Activated naive CD8-positive, alpha-beta T cell (primary cell): ENCODE results near the gene ADIPOR2.
"Not testable (repeated sequence)": the region's sequence is repeated elsewhere in the genome, so short reads cannot be mapped to it uniquely, and the experiment has no call there.

ENCODE experiments used
- H3K27ac Mint-ChIP-seq: one replicate; pipeline ENCODE4 v1.8.0; 2021; ENCODE audit warnings: mixed read lengths
- H3K27me3 Mint-ChIP-seq: one replicate; pipeline ENCODE4 v1.8.0; 2021; ENCODE audit warnings: mixed read lengths
- H3K36me3 Mint-ChIP-seq: one replicate; pipeline ENCODE4 v1.8.0; 2021; ENCODE audit warnings: mixed read lengths
- H3K4me1 Mint-ChIP-seq: one replicate; pipeline ENCODE4 v1.8.0; 2021; ENCODE audit warnings: low read depth, mixed read lengths
- H3K4me3 Mint-ChIP-seq: one replicate; pipeline ENCODE4 v1.8.0; 2021; ENCODE audit warnings: mild to moderate bottlenecking, mixed read lengths
- H3K9me3 Mint-ChIP-seq: one replicate; pipeline ENCODE4 v1.8.0; 2021; ENCODE audit warnings: low read depth, mixed read lengths

Gene ADIPOR2

DNA sequence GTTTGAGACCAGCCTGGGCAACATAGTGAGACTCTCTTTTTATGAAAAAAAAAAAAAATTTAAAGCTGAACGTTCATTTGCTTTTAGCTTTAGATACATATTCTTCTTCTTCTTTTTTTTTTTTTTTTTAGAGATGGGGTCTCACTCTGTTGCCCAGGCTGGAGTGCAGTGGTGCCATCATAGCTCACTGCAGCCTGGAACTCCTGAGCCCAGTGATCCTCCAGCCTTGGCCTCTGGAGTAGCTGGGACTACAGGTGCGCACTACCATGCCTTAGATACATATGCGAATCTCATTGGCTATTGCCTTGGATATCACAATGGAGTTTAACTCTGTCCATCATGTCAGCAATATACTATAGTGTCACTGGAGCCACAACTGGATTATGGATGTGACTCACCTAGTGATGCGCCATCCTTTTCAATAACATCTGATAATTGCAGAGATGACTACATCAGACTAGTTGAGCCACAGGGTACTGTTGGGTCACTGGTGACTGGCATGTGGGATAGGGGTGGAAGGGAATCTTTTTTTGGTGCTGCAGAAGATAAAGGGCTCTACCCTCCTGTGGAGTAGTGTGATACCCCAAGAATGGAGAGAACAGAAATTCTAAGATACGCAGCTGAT is 2.7 kb upstream of the ADIPOR2 start:
- H3K36me3 Mint-ChIP-seq = no peaks in the 10 kb centered on the region
- no peaks in the 10 kb centered on the region for H3K27me3 Mint-ChIP-seq
- no peak overlapping the region for H3K4me3 Mint-ChIP-seq
- H3K27ac Mint-ChIP-seq = no peak overlapping the region
- peaks cover 25% of the 10 kb centered on the region for H3K4me1 Mint-ChIP-seq
- no peaks in the 10 kb centered on the region for H3K9me3 Mint-ChIP-seq

DNA sequence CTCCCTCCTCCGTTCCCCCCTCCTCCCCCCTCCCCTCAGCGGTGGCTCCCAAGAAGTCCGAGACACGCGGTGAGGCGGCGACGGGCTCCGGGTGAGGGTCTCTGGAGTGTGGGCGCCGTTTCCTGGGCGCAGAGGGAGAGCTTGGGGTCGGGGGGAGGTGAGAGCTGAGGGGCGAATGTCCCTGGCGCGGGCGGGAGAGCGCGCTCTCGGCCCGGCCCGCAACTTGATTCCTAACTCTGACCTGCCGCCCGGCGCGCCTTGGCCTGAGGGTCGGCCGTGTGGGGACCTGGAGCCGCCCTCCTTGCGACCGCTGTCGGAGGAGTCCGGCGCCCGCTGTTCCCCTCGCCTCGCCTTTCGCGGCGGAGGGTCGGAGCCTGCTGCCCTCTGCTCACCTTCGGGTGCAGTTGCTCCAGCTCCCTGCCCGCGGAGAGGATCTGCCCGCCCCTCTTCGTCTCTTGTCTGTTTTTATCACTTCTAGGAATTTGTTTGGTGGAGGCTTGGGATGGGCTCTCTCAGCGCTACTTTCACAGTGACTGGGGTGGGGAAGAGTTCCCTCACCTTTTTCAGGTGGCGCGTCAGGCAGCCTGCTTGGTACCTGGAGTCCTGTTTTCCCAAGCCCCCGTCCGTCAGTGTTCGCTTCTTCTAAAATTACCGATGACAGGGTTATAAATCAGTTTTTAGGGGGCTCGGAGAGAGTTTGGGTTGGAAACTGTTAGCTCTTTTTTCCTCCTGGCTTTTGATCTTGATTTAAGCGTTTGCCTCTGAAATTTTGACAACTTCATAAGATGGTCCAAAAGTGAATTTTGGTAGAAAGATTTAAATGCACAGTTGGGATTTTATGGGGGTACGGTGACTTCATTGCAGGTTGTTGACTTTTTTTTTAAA is 495 bp downstream of the ADIPOR2 start:
- peaks cover 2% of the 10 kb centered on the region for H3K36me3 Mint-ChIP-seq
- peak overlapping the region; percentile 99 for H3K4me3 Mint-ChIP-seq
- peaks cover 46% of the 10 kb centered on the region for H3K4me1 Mint-ChIP-seq
- no peaks in the 10 kb centered on the region for H3K9me3 Mint-ChIP-seq
- H3K27me3 Mint-ChIP-seq = no peaks in the 10 kb centered on the region
- peak overlapping the region; percentile 94 for H3K27ac Mint-ChIP-seq

DNA sequence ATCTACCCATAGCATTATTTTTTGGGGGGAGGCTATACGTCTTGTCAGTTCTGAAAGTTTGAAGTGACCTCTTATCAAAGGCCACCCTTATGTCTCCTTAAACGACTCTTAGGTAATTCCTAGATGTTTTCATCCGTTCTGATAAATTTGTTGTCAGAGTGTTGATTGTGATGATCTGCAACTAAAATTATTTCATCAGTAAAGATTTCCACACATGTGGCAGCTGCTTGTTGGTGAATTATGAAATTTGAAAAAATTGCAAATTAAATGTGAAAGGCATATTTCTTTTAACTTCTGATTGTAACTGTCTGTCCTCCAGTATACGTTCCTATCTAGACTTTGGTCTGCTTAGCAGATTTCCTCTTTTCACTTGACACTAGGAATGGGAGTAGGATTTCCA is 1.4 kb downstream of the ADIPOR2 start:
- Mint-ChIP-seq H3K4me1 (peaks cover 54% of the 10 kb centered on the region), H3K27ac (peak overlapping the region; percentile 94), H3K27me3 (no peaks in the 10 kb centered on the region), H3K9me3 (no peaks in the 10 kb centered on the region), H3K4me3 (peak overlapping the region; percentile 99), H3K36me3 (peaks cover 3% of the 10 kb centered on the region)

DNA sequence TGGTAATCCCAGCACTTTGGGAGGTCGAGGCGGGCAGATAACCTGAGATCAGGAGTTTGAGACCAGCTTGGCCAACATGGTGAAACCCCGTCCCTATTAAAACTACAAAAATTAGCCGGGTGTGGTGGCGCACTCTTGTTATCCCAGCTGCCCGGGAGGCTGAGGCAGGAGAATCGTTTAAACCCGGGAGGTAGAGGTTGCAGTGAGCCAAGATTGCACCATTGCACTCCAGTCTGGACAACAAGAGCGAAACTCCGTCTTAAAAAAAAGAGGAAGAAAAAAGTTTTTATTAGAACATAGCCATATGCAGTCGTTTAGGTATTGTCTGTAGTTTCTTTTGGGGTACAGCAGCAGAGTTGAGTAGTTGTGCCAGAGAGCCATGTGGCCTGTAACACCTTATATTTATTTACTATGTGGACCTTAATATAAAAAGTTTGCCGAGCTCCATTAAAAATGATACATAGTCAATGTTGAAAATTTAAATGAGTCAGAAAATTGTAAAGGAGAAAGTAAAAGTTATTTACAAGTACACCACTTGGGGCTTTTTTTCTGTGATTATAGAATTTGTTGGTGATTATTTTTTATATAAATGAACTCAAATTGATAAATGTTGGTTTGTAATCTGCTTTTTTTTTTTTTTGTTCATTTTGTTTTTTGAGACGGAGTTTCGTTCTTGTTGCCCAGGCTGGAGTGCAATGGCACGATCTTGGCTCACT is 2.2 kb downstream of the ADIPOR2 start:
- Mint-ChIP-seq H3K27me3 (no peaks in the 10 kb centered on the region), H3K9me3 (no peaks in the 10 kb centered on the region), H3K4me1 (peaks cover 63% of the 10 kb centered on the region), H3K27ac (no peak overlapping the region), H3K36me3 (peaks cover 6% of the 10 kb centered on the region), H3K4me3 (peak overlapping the region; percentile 99)

DNA sequence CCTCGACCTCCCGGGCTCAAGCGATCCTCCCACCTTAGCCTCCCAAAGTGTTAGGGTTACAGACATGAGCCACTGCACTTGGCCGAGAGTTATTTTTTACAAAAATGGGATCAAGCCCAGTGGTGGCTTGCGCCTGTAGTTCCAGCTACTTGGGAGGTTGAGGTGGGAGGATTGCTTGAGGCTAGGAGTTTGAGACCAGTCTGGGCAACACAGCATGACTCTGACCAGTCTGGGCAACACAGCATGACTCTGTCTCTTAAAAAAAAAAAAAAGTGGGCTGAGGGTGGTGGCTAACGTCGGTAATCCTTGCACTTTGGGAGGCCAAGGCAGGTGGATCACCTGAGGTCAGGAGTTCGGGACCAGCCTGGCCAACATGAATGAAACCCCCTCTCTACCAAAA is 4.2 kb downstream of the ADIPOR2 start:
- not testable (repeated sequence) for H3K27me3 Mint-ChIP-seq, H3K36me3 Mint-ChIP-seq, H3K9me3 Mint-ChIP-seq, H3K27ac Mint-ChIP-seq, H3K4me3 Mint-ChIP-seq
- H3K4me1 Mint-ChIP-seq = peaks cover 68% of the 10 kb centered on the region

DNA sequence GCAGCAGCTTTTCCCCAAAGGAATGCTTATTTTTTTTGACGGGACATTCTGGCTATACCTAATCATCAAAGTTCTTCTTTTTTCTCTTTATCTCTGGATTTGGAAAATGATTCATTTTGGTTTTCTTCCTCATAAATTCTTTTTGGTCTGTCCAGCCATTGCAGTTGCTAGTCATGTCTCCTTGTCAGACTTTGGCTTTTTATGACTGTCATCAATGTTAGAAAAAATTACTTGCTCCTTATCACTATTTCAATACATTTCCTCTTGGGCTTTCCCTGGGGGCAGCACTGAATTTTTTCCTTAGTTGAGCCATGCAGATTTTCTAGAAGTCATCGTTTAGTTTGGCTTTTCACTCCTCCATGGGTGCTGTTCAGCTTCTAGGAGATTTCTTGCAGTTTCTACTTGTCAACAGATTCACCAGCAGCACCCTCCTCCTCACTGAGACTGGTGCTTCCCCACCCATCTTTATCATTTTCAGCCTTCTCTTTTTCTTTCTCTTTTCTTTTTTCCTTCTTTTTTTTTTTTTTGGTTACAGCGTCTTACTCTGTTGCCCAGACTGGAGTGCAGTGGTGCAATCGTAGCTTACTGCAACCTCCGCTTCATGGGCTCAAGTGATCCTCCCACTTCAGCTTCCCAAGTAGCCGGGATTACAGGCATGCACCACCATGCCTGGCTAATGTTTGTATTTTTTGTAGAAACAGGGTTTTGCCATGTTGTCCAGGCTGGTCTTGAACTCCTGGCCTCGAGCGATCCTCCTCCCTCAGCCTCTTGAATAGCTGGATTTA is 5.2 kb downstream of the ADIPOR2 start:
- no peaks in the 10 kb centered on the region for H3K27me3 Mint-ChIP-seq
- H3K4me3 Mint-ChIP-seq = peak overlapping the region; percentile 46
- H3K36me3 Mint-ChIP-seq = peaks cover 6% of the 10 kb centered on the region
- H3K4me1 Mint-ChIP-seq = peaks cover 73% of the 10 kb centered on the region
- H3K9me3 Mint-ChIP-seq = no peaks in the 10 kb centered on the region
- H3K27ac Mint-ChIP-seq = peak overlapping the region; percentile 17

DNA sequence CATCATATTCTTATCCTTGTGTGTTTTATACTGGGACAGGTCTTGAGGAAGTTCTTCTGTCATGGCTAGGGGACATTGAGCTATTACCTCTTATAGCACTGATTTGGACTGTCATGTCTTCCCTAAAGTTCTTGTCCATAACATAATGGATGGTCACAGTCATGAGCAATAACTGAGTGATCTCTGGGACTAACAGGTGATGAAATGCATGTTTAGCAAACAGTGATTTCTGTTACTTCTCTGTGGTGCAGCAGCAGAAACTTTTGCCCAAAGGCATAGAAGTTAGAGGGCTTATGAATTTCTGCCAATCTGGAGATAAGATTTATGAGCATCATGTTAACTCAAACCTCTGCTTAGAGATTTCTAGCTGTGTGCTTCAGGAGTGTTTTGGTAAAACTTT is 5.9 kb downstream of the ADIPOR2 start:
- no peaks in the 10 kb centered on the region for H3K9me3 Mint-ChIP-seq
- no peak overlapping the region for H3K27ac Mint-ChIP-seq
- no peak overlapping the region for H3K4me3 Mint-ChIP-seq
- H3K27me3 Mint-ChIP-seq = no peaks in the 10 kb centered on the region
- H3K4me1 Mint-ChIP-seq = peaks cover 73% of the 10 kb centered on the region
- H3K36me3 Mint-ChIP-seq = peaks cover 6% of the 10 kb centered on the region

DNA sequence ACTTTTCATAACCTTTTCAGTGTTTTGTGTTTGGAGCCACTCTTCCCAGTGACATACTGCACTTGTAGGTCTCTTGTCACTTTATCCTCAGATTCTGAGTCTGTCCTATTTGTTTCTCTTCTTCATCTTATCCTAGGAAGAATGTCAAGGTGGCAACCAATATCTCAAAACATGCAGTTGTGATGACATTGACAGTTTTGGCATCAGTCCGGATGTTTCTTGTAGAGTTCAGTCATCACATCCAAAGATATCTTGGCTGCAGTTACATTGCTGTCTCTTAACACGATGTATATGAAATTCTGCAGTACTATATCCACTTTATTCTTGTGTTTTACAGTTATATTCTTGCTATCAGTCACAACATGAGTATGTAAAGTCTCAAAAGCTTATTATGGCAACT is 6.4 kb downstream of the ADIPOR2 start:
- H3K36me3 Mint-ChIP-seq = peaks cover 6% of the 10 kb centered on the region
- peak overlapping the region; percentile 8 for H3K27ac Mint-ChIP-seq
- no peaks in the 10 kb centered on the region for H3K9me3 Mint-ChIP-seq
- H3K4me1 Mint-ChIP-seq = peaks cover 73% of the 10 kb centered on the region
- peak overlapping the region; percentile 1 for H3K4me3 Mint-ChIP-seq
- no peaks in the 10 kb centered on the region for H3K27me3 Mint-ChIP-seq

DNA sequence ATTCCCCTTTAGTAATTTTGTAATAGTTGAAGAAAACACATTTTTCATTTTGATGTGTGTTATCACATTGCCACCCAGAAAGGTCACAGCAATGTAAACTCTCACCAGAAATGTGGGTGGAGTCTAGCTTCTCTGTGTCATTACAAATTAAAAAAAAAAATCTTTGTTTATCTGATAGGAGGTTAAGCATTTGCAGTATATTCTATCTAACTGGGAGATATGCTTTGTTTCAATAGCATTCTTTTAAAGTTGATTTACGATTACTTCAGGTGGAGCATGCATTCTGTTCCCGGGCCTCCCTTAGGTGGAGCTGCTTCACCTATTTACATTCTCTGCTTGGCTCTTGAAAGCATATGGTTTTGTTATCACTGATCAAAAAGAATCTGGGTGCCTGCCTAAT is 7.8 kb downstream of the ADIPOR2 start:
- Mint-ChIP-seq H3K27ac (no peak overlapping the region), H3K4me3 (peak overlapping the region; percentile 13), H3K4me1 (peaks cover 68% of the 10 kb centered on the region), H3K36me3 (peaks cover 6% of the 10 kb centered on the region), H3K9me3 (no peaks in the 10 kb centered on the region), H3K27me3 (no peaks in the 10 kb centered on the region)

DNA sequence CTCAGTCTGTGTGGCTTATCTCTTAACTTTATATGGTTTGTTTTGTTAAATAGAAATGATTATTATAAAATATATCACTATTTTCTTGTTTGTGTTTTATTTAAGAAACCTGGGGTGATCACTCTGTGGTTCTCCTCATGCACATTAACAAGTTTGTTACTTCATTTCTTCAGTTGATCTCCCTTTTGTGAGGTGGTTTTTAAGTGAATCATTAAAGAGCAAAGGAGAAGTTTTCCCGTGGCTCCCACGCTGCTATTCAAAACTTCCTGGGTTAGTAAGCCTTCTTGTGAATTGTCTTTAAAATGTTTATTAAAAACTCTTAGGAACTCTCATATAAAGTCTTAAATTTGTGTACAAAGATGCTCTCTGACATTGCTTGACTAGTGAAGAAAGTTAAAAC is 11.8 kb downstream of the ADIPOR2 start:
- no peaks in the 10 kb centered on the region for H3K9me3 Mint-ChIP-seq
- H3K27me3 Mint-ChIP-seq = no peaks in the 10 kb centered on the region
- peaks cover 64% of the 10 kb centered on the region for H3K4me1 Mint-ChIP-seq
- no peak overlapping the region for H3K4me3 Mint-ChIP-seq
- peaks cover 2% of the 10 kb centered on the region for H3K36me3 Mint-ChIP-seq
- H3K27ac Mint-ChIP-seq = no peak overlapping the region

DNA sequence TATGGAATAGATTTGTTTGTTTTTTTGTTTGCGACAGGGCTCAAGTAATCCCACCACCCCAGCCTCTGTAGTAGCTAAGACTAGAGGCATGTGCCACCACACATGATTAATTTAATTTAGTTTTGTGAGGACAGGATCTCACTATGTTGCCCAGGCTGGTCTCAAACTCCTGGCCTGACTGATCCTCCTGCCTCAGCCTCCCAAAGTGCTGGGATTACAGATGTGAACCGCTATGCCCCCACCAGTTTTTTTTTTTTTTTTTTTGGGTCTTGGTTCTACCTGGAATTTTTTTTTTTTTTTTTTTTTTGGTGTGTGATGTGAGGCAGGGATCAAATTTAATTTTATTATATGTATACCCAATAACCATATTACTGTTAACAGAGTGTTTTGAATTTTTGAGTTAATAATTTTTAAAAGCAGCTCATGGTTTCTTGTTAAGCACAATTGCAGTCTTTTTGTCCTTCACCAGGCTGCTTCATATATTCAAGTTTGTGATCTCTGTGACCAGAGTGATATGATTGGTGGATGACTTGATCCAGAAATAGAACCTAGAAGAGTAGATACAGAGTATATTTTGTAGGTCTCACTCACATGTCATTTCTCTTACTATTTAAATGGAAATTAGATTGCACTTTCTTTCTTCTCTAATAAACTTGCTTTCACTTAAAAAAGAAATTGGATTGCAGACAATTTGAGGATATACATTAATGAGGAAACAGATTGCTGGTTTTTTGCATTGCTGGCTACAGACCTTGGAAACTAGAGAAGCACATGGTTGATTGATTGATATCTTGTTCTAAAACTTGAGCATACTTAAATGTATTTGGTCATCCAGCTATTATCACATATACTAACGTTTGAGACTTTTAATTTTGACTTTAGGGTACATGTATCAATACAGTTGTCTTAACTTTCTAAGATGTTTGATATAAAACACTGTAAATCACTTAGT is 13.2 kb downstream of the ADIPOR2 start:
- Mint-ChIP-seq H3K27me3 (no peaks in the 10 kb centered on the region), H3K9me3 (no peaks in the 10 kb centered on the region), H3K4me3 (no peak overlapping the region), H3K27ac (peak overlapping the region; percentile 23), H3K4me1 (peaks cover 58% of the 10 kb centered on the region), H3K36me3 (peaks cover 2% of the 10 kb centered on the region)

DNA sequence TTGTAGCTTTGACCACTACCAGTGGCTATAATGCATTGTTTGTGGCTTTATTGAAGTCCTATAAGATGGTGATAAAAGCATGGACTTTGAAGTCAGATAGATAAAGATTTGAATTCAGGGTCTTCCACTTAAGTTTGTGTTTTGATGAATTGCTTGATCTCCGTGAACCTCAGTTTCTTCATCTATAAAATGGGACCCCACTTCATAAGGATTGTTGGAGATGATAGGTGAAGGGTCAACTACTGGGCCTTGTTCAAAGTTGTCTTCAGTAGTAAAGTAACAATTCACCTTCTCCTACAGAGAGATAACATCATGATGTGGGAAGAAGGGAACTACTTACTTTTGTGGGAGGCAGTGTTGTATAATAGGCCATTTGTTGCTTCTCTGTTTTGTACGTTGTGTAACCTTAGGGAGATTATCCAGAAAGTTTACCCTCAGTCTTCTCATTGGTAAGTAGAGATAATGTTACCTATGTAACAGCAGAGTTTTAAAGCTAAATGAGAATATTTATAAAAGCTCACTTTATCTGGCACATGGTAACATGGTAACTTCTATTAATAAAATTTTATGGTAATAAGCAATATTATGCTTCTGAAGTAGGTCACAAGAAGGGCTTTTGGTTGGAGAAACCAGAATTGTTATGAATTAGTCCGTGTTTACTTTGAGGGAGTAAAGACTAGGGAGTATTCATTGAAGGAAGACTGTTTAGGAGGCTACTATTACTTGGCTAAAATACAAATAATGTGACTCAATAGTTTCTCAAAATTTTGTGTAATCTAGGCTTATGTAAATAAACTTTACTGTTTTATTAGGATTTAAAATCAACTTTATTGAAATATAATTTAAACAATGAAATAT is 15.1 kb downstream of the ADIPOR2 start:
- Mint-ChIP-seq H3K36me3 (peaks cover 4% of the 10 kb centered on the region), H3K4me1 (peaks cover 57% of the 10 kb centered on the region), H3K27ac (no peak overlapping the region), H3K4me3 (no peak overlapping the region), H3K27me3 (no peaks in the 10 kb centered on the region), H3K9me3 (no peaks in the 10 kb centered on the region)

DNA sequence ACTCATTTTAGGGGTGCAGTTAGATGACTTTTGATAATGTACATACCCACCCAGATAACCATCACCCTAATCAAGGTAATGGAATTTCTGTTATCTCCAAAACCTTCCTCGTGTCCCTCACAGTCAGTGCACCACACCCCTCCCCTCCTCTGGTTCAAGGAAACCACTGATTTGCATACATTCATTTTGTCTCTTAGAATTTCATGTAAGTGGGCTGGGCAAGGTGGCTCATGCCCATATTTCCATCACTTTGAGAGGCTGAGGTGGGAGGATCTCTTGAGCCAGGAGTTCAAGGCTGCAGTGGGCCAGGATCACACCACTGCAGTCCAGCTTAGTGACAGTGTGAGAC is 15.7 kb downstream of the ADIPOR2 start:
- H3K27ac Mint-ChIP-seq = peak overlapping the region; percentile 61
- H3K9me3 Mint-ChIP-seq = no peaks in the 10 kb centered on the region
- H3K27me3 Mint-ChIP-seq = no peaks in the 10 kb centered on the region
- H3K4me3 Mint-ChIP-seq = no peak overlapping the region
- peaks cover 61% of the 10 kb centered on the region for H3K4me1 Mint-ChIP-seq
- H3K36me3 Mint-ChIP-seq = peaks cover 4% of the 10 kb centered on the region
